Effector CD4-positive, alpha-beta T cell (primary cell): Measurements from ENCODE around the gene S1PR5.
A peak's percentile ranks its signal among the peaks of the same experiment; 100 is the strongest.
"Not testable (repeated sequence)": the region's sequence is repeated elsewhere in the genome, so short reads cannot be mapped to it uniquely, and the experiment has no call there.

Source experiments
- DNase-seq: peaks from one replicate; pipeline ENCODE4 v3.0.0-alpha.2; 2020

S1PR5 gene

DNA sequence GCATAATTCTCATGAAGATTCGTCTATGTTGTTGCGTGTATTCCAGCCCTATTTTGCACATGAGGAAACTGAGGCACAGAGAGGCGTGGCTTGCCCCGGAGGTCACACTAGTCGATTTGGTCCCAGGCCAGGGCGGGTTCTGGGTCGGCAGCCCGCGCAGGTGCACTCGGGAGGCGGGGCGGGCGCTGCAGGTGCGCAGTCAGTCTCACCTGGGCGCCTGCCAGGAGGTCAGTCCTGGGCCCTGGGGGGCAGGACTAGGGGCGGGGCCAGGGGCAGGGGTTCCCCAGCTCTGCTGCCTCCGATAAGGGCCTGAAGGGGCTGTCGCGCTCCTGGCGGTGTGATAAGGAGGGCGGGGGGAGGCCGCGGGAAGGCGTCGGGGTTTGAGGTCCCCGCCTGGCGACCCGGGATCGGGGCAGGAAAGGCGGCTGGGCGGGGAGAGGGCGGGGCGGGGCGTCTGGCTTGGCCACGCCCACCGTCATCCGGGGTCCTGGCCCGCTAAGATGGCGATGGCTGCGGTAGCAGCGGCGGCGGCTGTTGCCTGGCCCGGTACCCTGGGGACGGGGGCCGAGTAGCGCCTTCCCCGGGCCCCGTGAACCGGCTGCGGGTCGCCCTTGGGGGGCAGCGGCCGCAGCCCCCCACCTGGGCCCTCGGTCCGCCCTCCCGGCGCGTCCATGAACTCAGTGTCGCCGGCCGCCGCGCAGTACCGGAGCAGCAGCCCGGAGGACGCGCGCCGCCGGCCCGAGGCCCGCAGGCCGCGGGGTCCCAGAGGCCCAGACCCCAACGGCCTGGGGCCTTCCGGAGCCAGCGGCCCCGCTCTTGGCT lies 26.4 kb upstream of the S1PR5 start, which contains the start of gene ATG4D:
TSS of gene ATG4D (plus strand) at position 485 of the 822 bp plus-strand sequence. CDS start at position 672, 187 bp downstream.
- peak; percentile 76 for DNase-seq

DNA sequence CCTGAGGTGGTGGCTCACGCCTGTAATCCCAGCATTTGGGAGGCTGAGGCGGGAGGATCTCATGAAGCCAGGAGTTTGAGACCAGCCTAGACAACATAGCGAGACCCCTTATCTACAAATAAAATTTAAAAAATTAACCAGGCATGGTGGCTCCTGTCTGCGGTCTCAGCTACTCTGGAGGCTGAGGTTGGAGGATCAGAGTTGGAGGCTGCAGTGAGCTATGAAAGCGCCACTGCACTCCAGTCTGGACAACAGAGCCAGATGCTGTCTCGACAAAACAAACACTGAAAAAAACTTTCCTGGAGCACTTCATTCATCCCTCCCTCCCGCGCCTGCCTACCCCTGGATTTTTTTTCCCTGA lies 25.8 kb upstream of the S1PR5 start:
- DNase-seq = no peak

DNA sequence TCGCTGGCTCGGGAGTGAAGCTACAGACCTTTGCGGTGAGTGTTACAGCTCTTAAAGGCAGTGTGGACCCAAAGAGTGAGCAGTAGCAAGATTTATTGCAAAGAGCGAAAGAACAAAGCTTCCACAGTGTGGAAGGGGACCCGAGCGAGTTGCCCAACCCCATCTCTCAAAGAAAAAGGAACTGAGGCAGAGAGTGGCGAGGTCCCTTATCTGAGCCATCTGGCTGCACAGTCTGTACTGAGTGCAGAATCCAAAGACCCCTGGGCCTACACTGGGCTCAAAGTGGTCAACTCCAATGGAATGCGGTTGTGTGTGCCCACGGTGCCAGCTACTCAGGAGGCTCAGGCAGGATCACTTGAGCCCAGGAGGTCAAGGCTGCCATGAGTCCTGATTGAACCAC lies 21.8 kb upstream of the S1PR5 start:
- DNase-seq = not testable (repeated sequence)

DNA sequence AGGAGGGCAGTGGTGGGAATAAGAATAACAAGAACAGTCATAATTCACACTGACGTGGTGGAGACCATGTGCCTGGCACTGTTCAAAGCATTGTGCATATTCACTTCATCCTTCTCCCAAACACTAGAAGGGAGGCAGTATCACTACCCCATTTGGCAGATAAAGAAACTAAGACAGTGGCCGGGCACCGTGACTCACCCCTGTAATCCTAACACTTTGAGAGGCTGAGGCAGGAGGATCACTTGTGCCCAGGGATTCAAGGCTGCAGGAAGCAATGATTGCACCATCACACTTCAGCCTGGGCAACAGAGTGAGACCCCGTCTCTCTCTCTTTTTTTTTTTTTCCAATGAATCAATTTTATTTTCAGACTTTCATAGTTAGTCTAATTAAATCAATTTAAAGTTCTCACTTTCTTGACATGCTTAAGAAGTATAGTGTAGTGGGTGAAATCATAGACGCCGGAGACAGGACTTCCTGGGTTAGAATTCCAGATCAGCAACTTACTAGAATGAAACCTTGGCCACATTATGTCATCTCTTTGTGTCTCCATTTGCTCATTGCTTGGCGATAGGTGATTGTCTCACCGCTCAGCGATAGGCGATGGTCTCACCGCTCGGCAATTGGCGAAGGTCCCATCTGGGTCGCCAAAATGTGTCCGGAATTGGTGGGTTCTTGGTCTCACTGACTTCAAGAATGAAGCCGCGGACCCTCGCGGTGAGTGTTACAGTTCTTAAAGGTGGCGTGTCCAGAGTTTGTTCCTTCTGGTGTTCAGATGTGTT lies 21.1 kb upstream of the S1PR5 start:
- DNase-seq = no peak

DNA sequence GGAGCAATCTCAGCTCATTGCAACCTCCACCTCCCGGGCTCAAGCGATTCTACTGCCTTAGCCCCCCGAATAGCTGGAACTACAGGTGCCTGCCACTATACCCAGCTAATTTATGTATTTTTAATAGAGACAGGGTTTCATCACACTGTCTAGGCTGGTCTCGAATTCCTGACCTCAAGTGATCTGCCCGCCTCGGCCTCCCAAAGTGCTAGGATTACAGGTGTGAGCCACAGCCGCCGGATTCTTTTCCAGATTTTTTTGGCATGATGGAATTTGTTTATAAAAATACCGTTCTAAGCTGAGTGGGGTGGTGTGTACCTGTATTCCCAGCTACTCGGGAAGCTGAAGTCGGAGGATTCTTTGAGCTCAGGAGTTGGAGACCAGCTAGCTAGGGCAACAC lies 20.4 kb upstream of the S1PR5 start:
- no peak for DNase-seq

DNA sequence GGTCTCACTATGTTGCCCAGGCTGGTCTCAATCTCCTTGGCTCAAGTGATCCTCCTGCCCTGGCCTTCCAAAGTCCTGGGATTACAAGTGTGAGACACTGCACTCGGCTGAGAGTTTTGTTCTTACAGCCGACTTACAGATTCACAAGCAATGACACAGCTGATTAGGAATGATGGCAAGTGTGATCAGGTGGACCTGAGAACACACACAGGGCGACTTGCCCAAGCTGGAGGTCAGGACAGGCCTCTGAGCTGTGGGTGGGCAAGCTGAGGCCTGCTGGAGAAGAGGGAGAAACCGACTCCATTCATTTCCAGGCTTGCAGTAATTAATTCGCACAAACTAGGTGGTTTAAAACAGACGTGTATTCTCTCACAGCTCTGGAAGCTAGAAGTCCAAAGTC lies 18.4 kb upstream of the S1PR5 start:
- no peak for DNase-seq

DNA sequence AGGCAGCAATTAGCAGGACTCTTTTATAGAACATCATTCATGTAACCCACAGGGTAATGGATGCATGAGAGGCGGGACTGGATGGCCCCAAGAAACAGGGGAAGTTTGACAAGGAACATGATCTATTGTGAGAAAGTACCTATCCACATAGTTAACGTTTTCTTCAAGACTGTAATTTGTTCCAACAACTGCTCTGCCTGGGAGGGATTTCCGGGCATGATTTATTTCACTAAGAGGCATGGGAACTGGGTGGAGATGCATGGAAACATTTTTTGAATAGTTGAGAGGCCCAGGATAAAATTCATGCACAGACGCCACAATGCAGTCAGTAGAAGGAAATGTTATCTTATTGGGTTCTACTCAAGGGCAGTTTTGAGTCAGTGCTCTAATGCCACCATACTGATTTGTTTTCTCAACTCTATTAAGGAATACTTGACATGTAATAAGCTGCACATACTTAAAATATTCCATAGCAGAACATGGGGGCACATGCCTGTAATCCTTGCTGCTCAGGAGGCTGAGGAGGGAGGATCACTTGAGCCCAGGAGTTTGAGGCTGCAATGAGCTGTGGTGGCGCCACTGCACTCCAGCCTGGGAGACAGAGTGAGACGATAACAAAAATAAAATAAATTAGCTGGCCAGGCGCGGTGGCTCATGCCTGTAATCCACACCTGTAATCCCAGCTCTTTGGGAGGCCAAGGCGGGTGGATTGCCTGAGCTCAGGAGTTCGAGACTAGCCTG lies 16.6 kb upstream of the S1PR5 start:
- no peak for DNase-seq

DNA sequence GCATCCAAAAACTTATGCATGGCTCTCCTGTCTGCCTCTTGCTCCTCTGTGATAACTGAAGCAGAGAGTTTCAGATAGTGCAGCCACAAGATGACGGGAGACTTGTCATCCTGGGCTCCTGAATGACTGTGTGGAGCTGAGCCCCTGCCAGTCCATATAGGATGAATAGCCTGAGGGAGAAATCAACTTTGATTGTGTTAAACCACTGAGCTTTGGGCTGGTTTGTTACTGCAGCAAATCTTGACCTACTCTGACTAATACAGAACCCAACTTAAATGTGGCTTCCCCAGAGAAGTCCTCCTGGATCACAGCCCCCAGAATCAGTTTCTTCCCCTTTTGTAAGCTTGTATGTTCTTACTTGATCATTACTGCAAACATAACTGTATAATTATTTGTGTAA lies 15.2 kb upstream of the S1PR5 start:
- DNase-seq = no peak

DNA sequence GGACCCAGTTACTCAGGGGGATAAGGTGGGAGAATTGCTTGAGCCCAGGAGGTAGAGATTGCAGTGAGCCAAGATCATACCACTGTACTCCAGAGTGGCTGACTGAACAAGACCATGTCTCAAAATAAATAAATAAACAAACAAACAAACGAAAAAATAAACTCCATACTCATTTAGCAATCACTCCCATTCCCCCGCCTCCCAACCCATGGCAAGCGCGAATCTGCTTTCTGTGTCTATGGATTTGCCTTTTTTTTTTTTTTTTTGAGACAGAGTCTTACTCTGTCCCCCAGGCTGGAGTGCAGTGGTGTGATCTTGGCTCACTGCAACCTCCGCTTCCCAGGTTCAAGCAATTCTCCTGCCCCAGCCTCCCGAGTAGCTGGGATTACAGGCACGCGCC lies 9.6 kb upstream of the S1PR5 start:
- not testable (repeated sequence) for DNase-seq

DNA sequence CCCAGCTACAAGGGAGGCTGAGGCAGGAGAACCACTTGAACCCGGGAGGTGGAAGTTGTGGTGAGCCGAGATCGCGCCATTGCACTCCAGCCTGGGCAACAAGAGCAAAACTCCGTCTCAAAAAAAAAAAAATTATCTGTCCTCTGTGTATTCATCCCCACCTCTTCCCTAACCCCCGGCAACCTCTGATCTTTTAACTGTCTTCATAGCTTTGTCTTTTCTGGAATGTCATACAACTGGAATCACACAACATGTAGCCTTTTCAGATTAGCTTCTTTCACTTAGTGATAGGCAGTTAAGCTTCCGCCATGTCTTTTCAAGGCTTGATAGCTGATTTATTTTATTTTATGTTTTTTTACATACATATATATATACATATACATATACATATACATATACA lies 8.4 kb upstream of the S1PR5 start:
- no peak for DNase-seq

DNA sequence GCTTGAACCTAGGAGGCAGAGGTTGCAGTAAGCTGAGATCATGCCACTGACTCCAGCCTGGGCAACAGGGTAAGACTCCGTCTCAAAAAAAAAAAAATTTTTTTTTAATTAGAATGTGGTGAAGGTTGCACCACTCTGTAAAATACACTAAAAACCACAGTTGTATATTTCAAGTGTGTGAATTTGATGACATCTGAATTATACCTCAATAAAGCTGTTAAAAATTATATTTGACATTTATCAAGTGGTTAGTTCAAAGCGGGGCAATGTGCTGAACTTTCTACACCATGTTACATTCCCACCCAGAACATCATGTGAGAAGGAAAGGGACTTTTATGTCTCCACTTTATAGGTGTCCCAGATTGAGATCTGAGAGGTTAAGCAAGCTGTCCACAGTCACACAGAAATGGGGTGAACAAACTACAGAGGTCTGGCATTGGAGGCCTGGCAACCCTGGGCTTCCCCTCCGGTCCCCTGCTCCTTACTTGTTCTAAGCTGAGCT lies 5.9 kb upstream of the S1PR5 start:
- no peak for DNase-seq

DNA sequence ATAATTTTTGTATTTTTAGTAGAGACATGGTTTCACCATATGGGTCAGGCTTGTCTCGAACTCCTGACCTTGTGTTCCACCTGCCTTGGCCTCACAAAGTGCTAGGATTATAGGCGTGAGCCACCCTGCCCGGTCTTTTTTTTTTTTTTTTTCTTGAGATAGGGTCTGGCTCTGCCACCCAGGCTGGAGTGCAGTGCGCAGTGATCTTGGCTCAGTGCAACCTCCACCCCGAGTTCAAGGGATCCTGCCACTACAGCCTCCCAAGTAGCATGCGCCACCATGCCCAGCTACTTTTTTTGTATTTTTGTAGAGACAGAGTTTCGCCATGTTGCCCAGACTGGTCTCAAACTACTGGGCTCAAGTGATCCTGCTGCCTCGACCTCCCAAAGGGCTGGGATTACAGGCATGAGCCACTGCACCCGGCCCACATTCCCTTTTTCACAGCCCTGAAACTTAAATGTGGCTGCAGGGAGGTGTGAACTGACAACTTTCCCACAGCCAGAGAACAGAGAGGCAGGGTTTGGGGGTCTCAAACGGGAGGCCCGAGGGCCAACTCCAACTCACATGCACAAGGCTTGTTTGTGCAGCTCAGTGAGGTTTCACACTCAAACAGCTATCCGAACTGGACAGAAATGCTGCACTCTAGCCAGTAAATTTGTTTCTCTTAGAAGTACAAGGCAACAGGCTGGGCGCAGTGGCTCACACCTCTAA lies 4.4 kb upstream of the S1PR5 start:
- no peak for DNase-seq

DNA sequence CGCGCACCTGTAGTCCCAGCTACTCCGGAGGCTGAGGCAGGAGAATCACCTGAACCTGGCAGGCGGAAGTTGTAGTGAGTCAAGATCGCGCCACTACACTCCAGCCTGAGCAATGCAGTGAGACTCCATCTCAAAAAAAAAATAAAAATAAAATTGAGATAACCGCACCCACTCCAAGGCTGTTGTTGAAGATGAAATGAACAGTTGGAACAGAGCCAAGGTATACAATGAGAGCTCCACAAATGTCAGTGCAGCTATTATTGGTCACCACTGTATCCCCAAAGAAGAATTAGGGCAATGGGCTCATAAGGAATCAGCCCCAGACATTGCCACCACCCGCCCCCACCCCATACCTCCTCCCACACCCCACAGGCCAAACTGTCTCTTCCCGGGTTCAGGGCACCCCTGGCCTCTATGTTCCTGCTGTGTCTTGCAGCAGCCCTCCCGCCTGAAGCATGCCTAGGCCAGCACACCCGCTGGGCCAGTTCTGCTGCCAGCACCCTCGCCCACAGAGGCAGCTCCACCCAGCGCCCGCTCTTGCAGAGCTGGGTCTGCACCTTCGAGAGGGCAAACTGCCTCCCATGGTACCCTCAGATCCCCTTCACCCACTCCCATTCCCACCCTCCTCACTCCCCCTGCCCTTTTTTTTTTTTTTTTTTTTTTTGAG lies 3.5 kb upstream of the S1PR5 start:
- no peak for DNase-seq

DNA sequence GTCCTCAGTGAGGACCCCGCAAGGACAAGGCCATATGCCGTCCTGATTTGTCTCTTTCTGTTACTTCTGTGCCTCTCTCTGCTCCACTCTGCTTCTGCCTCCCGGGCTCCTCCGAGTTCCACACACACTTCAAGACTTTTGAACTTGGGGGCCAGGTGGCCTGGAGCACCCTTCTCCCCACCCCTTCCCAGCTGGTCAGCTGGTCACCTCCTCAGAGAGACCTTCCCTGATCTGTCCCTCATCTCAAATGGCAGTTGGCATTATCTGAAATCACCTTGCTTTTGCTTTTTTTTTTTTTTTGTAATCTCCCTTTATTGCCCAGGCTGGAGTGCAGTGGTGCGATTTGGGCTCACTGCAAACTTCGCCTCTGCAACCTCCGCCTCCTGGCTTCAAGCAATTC lies 2.2 kb upstream of the S1PR5 start:
- DNase-seq = no peak

DNA sequence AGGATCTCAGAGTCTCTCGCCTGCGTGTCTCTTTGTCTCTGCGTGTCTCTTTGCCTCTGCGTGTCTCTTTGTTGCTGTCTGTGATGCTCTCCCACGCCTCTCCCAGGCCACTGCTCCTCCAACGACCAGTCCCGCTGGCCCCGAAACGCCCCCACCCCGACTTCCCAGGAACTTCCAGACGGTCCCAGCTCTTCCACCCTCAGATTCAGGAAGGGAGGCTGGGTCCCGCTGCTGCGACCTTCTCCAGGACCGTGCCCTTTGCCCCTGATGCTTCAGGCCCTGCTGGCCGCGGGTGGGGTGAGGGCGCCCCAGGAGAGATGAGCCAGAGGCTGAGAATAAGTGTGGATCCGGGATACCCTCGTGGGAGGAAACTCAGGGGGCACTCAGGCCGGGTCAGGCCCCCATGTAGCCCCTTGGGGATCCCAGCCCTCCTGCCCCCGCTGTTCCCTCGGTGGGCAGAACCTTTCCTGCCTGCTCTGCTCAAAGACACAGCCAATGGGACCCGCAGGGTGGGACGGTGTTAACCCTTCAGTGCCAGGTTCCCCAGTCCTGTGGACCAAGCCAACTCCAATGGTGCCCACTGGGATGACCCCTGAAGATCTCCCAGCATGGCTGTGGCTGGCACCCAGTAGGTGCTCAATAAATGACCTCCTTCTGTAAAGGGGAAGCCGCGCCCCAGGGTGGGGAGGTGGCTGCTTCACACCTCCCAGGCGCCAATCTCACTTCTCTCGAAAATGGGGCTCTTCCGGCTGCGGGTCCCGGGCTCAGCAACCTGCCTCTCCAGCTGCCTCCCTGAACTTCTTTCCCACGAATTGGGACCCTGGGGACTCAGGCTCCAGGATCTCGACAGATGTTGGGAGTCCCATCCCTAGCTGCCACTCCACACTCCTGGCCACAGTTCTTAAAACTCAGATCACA lies 1.5 kb upstream of the S1PR5 start:
- DNase-seq = no peak

DNA sequence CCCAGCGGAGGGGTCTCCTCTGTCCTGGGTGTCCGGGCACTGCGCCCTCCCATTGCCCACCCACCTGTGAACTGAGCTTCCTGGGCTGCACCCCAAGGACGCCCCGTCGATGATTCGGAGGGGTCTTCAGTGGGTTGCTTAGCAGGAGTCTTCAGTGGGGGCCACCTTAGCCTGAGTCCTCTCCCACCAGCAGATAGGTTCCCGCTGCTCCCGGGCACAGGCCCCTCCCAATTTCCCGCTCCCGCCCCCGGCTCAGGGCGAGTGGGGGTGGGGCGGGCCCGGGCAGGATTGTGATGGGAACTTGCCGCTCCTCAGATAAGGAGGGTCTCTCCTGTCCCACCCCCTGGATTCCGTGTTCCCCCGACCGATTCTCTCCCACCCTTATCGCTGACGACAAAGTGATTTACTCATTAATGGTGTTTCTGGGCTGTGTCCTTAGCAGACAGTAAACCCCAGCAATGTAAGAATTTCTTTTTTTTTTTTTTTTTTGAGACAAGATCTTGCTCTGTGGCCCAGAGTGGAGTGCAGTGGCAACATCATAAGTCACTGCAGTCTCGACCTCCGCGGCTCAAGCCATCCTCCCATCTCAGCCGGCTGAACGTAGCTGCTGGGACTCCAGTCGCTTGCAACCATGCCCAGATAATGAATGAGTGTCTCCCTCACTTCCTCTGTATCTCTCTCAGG lies 655 bp upstream of the S1PR5 start:
- DNase-seq = no peak

DNA sequence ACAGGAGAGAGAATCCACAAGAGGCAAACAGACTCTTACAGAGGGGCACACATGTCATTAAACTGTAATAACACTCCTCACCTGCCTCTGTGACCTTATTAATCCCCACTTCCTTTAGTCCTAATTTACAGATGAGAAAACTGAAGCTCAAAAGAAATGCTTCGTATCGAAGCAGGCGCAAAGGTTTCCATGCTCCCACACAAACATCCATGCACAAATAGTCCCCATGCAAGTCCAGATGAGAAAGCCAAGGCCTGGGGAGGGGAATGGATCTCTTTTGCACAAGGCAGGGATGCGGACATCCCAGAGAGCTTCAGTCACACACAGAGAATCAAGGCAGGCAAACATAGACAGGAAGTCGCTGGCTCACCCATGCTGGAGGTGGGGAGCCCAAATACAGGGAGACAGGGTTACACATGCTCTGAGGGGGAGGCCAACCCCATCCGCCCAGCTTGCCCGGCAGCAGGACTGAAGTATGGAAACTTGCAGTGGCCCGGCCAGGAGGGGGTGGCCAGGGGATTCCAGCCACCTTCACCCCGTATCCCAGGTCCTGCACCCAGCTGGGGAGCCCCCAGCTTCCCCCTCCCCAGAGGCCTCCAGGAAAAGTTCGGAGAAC lies 468 bp downstream of the S1PR5 start:
- no peak for DNase-seq

DNA sequence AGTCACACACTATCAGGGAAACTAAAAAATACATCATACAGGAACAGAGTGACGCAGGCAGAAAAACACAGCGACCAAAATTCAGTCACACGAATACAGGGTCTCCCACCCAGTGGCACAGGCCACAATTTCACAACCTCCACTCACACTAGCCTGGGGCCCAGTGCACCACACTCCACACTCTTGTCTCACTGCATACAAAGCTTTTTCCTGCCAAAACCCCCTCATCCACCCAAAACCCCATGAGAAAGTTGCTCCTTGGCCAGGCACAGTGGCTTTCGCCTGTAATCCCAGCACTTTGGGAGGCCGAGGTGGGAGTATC lies 1.2 kb downstream of the S1PR5 start:
- no peak for DNase-seq

DNA sequence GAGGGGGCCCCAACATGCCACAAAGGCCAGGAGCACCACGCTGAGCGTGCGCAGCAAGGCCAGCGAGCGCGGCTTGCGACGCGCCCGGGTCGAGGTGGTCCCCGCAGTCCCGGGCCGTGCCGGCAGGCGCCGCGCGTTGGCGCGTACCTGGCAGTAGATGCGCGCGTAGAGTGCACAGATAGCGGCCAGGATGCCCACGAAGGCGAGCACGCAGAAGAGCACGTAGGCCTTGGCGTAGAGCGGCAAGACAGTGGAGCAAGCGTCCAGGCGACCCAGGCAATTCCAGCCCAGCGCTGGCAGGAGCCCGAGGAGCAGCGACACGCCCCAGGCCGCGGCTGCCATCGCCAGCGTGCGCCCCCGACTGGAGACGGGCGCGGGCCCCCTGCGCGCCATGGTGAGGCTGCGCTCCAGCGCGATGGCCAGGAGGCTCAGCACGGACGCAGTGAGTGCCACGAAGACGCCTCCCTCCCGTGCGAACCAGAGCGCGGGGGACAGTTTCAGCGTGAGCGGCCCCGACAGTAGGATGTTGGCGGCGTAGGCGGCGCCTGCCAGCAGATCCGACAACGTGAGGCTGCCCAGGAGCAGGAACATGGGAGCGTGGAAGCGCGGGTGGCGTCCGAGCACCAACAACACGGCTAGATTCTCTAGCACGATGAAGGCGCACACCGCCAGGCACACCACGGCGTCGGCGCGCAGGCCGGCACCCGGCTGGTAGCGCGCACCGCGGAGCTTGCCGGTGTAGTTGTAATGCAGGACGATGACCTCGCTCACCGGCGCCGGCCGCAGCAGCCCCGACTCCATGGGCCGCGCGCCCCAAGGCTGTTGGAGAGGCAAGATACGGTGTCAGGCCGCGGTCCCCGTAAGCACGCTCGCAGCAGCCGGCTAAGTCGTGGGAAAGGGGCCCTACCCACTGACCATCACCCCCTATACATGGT lies 2.8 kb downstream of the S1PR5 start:
- DNase-seq = no peak
